SK-N-SH (cell line): ENCODE results near the gene MYPN.

Source experiments
- ELF1 ChIP-seq: IDR thresholded peaks from 2 replicates; pipeline ENCODE4 v1.4.0; 2012
- EP300 ChIP-seq, 2 experiments: IDR thresholded peaks; 2 replicates each; pipeline versions ENCODE4 v1.4.0 to v1.6.1; 2012; ENCODE audit warnings: borderline replicate concordance in 1 of 2, low read depth in 1 of 2, low read length in 1 of 2
- EZH2phosphoT487 ChIP-seq: fragments of 200-600 bp; sonication (generic); IDR thresholded peaks from 2 replicates; pipeline ENCODE4 v1.6.1; 2017; ENCODE audit warnings: low read depth, mixed run types, mild to moderate bottlenecking, antibody characterized with exemption, moderate library complexity, borderline replicate concordance
- JUND ChIP-seq: IDR thresholded peaks from 2 replicates; pipeline ENCODE4 v1.4.0; 2012
- NRF1 ChIP-seq: IDR thresholded peaks from 2 replicates; pipeline ENCODE4 v1.6.1; 2012; ENCODE audit warnings: low read depth, mild to moderate bottlenecking, low read length
- RFX5 ChIP-seq: IDR thresholded peaks from 2 replicates; pipeline ENCODE4 v1.6.1; 2012; ENCODE audit warnings: mild to moderate bottlenecking, improper control_type of control experiment, low read length
- TAF1 ChIP-seq: IDR thresholded peaks from 2 replicates; pipeline ENCODE4 v1.6.1; 2012; ENCODE audit warnings: low read depth, mild to moderate bottlenecking, low read length, moderate library complexity, borderline replicate concordance
- TF ChIP-seq, protein P1 (sequence below): fragments of 200-600 bp; sonication (generic); IDR thresholded peaks from 2 replicates; pipeline ENCODE4 v1.6.1; 2017; ENCODE audit warnings: antibody characterized with exemption, mild to moderate bottlenecking, moderate library complexity
- TF ChIP-seq, protein P2 (sequence below): IDR thresholded peaks from 2 replicates; pipeline ENCODE4 v1.4.0; 2012; ENCODE audit warnings: low read depth, borderline replicate concordance
- TF ChIP-seq, protein P3 (sequence below): IDR thresholded peaks from 2 replicates; pipeline ENCODE4 v1.4.0; 2012; ENCODE audit warnings: low read depth
- TF ChIP-seq, protein P4 (sequence below): IDR thresholded peaks from 2 replicates; pipeline ENCODE4; 2012

DNA sequence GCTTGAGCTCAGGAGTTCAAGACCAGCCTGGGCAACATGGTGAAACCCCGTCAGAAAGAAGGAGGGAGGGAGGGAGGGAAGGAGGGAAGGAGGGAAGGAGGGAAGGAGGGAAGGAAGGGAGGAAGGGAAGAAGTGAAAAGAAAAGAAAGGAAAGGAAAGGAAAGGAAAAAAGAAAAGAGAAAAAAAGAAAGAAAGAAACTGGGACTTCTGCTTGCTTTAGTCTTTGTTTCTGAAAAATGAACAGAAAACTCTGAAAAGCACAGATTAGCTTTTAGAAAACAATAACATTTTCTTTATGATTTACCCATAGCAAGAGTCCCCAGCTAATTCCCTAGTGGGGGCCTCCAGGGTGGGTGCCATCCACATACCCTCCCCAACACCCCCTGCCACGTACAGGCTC lies 75.8 kb downstream of the MYPN start:
- TF ChIP-seq, protein P1, sequence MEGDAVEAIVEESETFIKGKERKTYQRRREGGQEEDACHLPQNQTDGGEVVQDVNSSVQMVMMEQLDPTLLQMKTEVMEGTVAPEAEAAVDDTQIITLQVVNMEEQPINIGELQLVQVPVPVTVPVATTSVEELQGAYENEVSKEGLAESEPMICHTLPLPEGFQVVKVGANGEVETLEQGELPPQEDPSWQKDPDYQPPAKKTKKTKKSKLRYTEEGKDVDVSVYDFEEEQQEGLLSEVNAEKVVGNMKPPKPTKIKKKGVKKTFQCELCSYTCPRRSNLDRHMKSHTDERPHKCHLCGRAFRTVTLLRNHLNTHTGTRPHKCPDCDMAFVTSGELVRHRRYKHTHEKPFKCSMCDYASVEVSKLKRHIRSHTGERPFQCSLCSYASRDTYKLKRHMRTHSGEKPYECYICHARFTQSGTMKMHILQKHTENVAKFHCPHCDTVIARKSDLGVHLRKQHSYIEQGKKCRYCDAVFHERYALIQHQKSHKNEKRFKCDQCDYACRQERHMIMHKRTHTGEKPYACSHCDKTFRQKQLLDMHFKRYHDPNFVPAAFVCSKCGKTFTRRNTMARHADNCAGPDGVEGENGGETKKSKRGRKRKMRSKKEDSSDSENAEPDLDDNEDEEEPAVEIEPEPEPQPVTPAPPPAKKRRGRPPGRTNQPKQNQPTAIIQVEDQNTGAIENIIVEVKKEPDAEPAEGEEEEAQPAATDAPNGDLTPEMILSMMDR = no peak
- TF ChIP-seq RFX5 (no peak), NRF1 (no peak), TAF1 (no peak), ELF1 (no peak), JUND (no peak), EZH2phosphoT487 (no peak), EP300 (IDR thresholded peaks at IDR 0.05; ENCODE audit: borderline replicate concordance in 1 of 2, low read depth in 1 of 2, low read length in 1 of 2) (no peak)
- TF ChIP-seq, protein P2, sequence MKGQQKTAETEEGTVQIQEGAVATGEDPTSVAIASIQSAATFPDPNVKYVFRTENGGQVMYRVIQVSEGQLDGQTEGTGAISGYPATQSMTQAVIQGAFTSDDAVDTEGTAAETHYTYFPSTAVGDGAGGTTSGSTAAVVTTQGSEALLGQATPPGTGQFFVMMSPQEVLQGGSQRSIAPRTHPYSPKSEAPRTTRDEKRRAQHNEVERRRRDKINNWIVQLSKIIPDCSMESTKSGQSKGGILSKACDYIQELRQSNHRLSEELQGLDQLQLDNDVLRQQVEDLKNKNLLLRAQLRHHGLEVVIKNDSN = no peak
- TF ChIP-seq, protein P3, sequence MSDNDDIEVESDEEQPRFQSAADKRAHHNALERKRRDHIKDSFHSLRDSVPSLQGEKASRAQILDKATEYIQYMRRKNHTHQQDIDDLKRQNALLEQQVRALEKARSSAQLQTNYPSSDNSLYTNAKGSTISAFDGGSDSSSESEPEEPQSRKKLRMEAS = no peak
- TF ChIP-seq, protein P4, sequence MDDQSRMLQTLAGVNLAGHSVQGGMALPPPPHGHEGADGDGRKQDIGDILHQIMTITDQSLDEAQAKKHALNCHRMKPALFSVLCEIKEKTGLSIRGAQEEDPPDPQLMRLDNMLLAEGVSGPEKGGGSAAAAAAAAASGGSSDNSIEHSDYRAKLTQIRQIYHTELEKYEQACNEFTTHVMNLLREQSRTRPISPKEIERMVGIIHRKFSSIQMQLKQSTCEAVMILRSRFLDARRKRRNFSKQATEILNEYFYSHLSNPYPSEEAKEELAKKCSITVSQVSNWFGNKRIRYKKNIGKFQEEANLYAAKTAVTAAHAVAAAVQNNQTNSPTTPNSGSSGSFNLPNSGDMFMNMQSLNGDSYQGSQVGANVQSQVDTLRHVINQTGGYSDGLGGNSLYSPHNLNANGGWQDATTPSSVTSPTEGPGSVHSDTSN = no peak
